Ovary (tissue), 9 donors: ENCODE results near the gene ADARB2. TPM values are rescaled to one million over a fixed set of nuclear protein-coding genes. Genes with fewer than 3 reads are reported as not detected.

Experiments
- DNase-seq, 5 donors: peaks; one replicate each; pipeline ENCODE4 v3.0.0-alpha.2; 2019 to 2020
- H3K27ac ChIP-seq, 2 donors: fragments of 200-600 bp; one replicate each; pipeline versions ENCODE4 v1.5.1 to v1.8.0; 2019 to 2022
- H3K27me3 ChIP-seq: fragments of 200-600 bp; one replicate; pipeline ENCODE4 v1.8.0; 2022
- H3K36me3 ChIP-seq: fragments of 200-600 bp; sonication (generic); one replicate; pipeline ENCODE4 v1.5.1; 2019
- H3K4me1 ChIP-seq: one replicate; pipeline ENCODE4 v1.8.1; 2013; ENCODE audit warnings: mild to moderate bottlenecking, moderate library complexity; ENCODE audit not compliant: insufficient read depth
- H3K4me3 ChIP-seq: fragments of 200-600 bp; sonication (generic); one replicate; pipeline ENCODE4 v1.5.1; 2017
- H3K9me3 ChIP-seq, 2 donors: fragments of 200-600 bp in 1 of 2; sonication (generic) in 1 of 2; one replicate each; pipeline versions ENCODE4 v1.5.1 to v1.8.1; 2013 to 2019; ENCODE audit warnings: mild to moderate bottlenecking in 1 of 2, moderate library complexity in 1 of 2
- EP300 ChIP-seq: sonication (generic); formaldehyde crosslinking; IDR thresholded peaks from one replicate; pipeline ENCODE4 v1.6.1; 2017; ENCODE audit warnings: antibody characterized with exemption
- POLR2A ChIP-seq: fragments of 450-650 bp; IDR thresholded peaks from one replicate; pipeline ENCODE4 v1.6.1; 2017; ENCODE audit warnings: antibody characterized with exemption, mild to moderate bottlenecking, moderate library complexity
- WGBS, 3 donors: extraction: QIAGEN DNeasy Blood & Tissue Kit in 1 of 3; methylation state at CpG; one replicate each; pipeline versions ENCODE4 v1.1.5 to v1.1.7; 2013 to 2017; 5-methylcytosine and 5-hydroxymethylcytosine counted together
- intact Hi-C, 4 donors: fragments of 100-400 bp; cut with DNase I; formaldehyde crosslinking; loops; one replicate each; pipeline versions ENCODE4 v1.11.0 to v1.15.1; 2022 to 2023
- polyA plus RNA-seq, 2 donors: library from polyadenylated mRNA; stranded (reverse); fragments of 200-250 nt in 1 of 2; fragments of 350-450 nt in 1 of 2; fragmentation: Illumina TruSeq in 1 of 2; extraction: RNeasy Lipid Tissue Mini Kit (QIAGEN cat#74804) in 1 of 2; gene quantifications; one replicate each; pipeline ENCODE4 v1.2.3, GENCODE V29; 2013 to 2014
- total RNA-seq, 7 donors: library from RNA; depleted of rRNA in 2 of 7; stranded (reverse); fragments of >200 nt in 2 of 7; fragmentation: NEBNext Ultra II Directional in 3 of 7; extraction: Animal tissue kit (Norgen Biotek cat#: 25700) in 3 of 7; gene quantifications; one replicate each; pipeline versions ENCODE4 v1.1.0 to v1.2.4, GENCODE V29; 2016 to 2023
- TF ChIP-seq, protein P1 (sequence below), 3 donors: fragments of 450-650 bp in 2 of 3; fragments of 200-600 bp in 1 of 3; IDR thresholded peaks; one replicate each; pipeline versions ENCODE4 v1.5.1 to v1.8.0; 2016 to 2022; ENCODE audit warnings: antibody characterized with exemption in 3 of 3, mild to moderate bottlenecking in 1 of 3
- donor health status: DM: no; HTN: no; CAD: no; lungs with moderate emphysema.
- donor health status: DM: no; HTN: no; CAD: no.
- donor health status: Bipolar disorder and iron deficiency.
- donor health status: DM: yes; HTN: yes; CAD: no.
- donor health status: DM: no; HTN: no; CAD: no.
- donor health status: DM: yes; HTN: yes; CAD: no.

Gene ADARB2
- total and polyA plus RNA-seq, 9 donors, result 0.12 to 2.0 (median 0.36) TPM; not detected in 2

DNA sequence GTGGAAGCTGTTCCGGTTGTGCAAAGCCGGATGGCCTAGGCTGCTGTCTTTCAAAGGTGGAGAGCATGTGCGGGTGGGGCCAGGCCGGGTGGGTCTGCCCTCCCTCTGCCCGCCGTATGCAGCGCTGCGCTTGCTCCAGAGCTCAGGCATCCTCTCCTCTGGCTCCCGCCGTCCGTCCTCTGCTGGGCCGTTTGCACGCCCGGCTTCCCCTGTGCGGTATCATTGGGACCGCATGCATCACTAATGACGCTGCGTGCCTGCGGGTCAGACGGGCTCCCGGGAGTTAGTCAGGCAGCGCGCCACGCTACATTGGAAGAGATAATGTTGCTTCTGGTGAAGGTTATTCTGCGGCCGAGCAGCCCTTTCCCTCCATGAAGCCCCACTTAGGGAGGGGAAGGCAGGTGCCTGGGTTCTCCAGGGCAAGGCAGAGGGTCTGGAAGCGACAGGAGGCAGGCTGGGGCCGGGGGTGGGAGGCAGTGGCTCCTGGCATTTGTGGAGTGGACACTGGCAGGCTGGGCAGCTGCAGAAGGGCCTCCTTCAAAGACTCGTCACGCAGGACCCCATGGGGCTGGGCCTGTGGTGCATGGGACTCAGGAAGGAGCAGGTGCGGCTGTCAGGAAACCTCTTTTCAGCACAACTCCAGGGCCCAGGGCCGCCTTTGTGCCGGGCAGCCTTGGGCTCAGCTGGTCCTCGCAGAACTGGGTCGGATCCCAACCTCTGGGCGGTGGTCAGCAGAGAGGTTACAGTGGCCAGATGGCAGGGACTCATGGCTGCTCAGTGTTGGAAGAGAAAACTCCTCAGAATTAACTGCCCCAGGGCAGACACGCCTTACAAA is 362.6 kb downstream of the ADARB2 start:
- Histone ChIP-seq H3K4me1 (no peaks in the 10 kb centered on the region), H3K27me3 (no peaks in the 10 kb centered on the region), H3K27ac (no peak overlapping the region), H3K9me3 (no peaks in the 10 kb centered on the region), H3K36me3 (no peaks in the 10 kb centered on the region), H3K4me3 (no peak overlapping the region)
- intact Hi-C loops, result no loop called here
- TF ChIP-seq, protein P1, sequence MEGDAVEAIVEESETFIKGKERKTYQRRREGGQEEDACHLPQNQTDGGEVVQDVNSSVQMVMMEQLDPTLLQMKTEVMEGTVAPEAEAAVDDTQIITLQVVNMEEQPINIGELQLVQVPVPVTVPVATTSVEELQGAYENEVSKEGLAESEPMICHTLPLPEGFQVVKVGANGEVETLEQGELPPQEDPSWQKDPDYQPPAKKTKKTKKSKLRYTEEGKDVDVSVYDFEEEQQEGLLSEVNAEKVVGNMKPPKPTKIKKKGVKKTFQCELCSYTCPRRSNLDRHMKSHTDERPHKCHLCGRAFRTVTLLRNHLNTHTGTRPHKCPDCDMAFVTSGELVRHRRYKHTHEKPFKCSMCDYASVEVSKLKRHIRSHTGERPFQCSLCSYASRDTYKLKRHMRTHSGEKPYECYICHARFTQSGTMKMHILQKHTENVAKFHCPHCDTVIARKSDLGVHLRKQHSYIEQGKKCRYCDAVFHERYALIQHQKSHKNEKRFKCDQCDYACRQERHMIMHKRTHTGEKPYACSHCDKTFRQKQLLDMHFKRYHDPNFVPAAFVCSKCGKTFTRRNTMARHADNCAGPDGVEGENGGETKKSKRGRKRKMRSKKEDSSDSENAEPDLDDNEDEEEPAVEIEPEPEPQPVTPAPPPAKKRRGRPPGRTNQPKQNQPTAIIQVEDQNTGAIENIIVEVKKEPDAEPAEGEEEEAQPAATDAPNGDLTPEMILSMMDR (IDR thresholded peaks at IDR 0.05), result no peak
- TF ChIP-seq EP300 (no peak), POLR2A (no peak)
- DNase-seq, result no peak
- WGBS, 3 donors, result 85 to 90% (median 88%) methylated on average over 36 to 37 of the region's 37 CpGs

DNA sequence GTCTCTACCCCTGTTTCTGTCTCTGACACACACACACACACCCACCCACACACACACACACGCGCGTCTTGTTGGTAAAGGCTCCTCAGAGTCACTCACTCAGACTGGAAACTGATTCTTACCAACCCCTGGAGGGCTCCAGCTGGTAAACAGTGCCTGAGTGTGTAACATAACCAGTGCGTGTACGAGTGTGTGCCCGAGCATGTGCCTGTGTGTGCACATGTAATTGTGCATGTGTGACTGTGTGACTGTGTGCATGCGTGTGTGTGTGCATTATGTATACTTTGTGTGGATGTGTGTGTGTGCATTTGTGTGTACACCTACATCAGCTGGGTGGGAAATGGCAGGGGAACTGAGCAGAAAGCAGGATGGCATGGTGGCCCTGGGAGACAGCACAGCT is 364.0 kb downstream of the ADARB2 start:
- WGBS, 3 donors, result 82 to 95% (median 90%) methylated on average over 7 of the region's 7 CpGs
- H3K4me3 ChIP-seq, result no peak overlapping the region
- TF ChIP-seq, protein P1 (IDR thresholded peaks at IDR 0.05), result no peak
- TF ChIP-seq POLR2A (no peak), EP300 (no peak)
- H3K4me1 ChIP-seq, result no peaks in the 10 kb centered on the region
- no peak for DNase-seq
- no peaks in the 10 kb centered on the region for H3K27me3 ChIP-seq
- intact Hi-C loops, result no loop called here
- H3K36me3 ChIP-seq, result no peaks in the 10 kb centered on the region
- no peak overlapping the region for H3K27ac ChIP-seq
- no peaks in the 10 kb centered on the region for H3K9me3 ChIP-seq

DNA sequence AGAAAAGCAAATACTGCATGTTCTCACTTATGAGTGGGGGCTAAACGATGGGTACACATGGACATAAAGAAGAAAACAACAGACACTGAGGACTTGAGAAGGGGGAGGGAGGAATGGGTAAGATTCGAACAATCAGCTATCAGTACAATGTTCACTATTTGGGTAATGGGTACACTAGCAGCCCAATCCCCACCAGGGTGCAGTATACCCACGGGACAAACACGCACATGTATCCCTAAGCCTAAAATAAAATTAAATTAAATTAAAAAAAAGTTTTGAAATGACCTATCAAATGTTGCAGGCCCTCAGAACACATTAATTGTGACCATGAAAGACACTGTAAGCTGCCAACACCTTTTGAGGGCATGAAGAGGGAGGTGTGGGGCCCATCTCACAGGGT is 365.1 kb downstream of the ADARB2 start:
- WGBS, 3 donors, result 85 to 89% (median 87%) methylated on average over 4 of the region's 4 CpGs
- H3K27ac ChIP-seq, result no peak overlapping the region
- intact Hi-C loops, result no loop called here
- H3K27me3 ChIP-seq, result no peaks in the 10 kb centered on the region
- no peaks in the 10 kb centered on the region for H3K36me3 ChIP-seq
- H3K4me1 ChIP-seq, result no peaks in the 10 kb centered on the region
- no peak overlapping the region for H3K4me3 ChIP-seq
- no peak for TF ChIP-seq EP300
- TF ChIP-seq, protein P1 (IDR thresholded peaks at IDR 0.05), result no peak
- TF ChIP-seq POLR2A, result no peak
- H3K9me3 ChIP-seq, result no peaks in the 10 kb centered on the region
- DNase-seq, result no peak

DNA sequence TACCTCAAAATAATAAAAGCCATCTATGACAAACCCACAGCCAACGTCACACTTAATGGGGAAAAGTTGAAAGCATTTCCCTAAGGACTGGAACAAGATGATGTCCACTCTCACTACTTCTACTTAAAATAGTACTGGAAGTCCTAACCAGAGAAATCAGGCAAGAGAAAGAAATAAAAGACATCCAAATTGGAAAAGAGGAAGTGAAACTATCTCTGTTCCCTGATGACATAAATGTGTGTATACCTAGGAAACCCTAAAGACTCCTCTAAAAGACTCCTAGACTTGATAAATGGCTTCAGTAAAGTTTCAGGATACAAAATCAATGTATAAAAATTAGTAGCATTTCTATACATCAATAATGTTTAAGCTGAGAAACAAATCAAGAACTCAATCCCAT is 367.0 kb downstream of the ADARB2 start:
- Histone ChIP-seq H3K9me3 (no peaks in the 10 kb centered on the region), H3K36me3 (no peaks in the 10 kb centered on the region), H3K27ac (no peak overlapping the region), H3K4me1 (no peaks in the 10 kb centered on the region), H3K4me3 (no peak overlapping the region), H3K27me3 (no peaks in the 10 kb centered on the region)
- intact Hi-C loops, result no loop called here
- DNase-seq, result no peak
- 75 to 83% (median 81%) methylated on average over 1 of the region's 1 CpG for WGBS, 3 donors
- TF ChIP-seq POLR2A (no peak), EP300 (no peak)
- TF ChIP-seq, protein P1 (IDR thresholded peaks at IDR 0.05), result no peak
